SK-N-SH (cell line): ENCODE measurements around the gene CEL.

Experiments
- EP300 ChIP-seq, 2 experiments: IDR thresholded peaks; 2 replicates each; pipeline versions ENCODE4 v1.4.0 to v1.6.1; 2012; ENCODE audit warnings: borderline replicate concordance in 1 of 2, low read depth in 1 of 2, low read length in 1 of 2
- FOXM1 ChIP-seq: IDR thresholded peaks from 2 replicates; pipeline ENCODE4 v1.4.0; 2012; ENCODE audit warnings: low read depth, mild to moderate bottlenecking
- IRF3 ChIP-seq: fragments of 150-350 bp; IDR thresholded peaks from 2 replicates; pipeline ENCODE4 v1.6.1; 2016; ENCODE audit warnings: mild to moderate bottlenecking, low read depth, low read length
- JUND ChIP-seq: IDR thresholded peaks from 2 replicates; pipeline ENCODE4 v1.4.0; 2012
- MAX ChIP-seq: IDR thresholded peaks from 2 replicates; pipeline ENCODE4 v1.4.0; 2012; ENCODE audit warnings: low read depth
- POLR2AphosphoS5 ChIP-seq: IDR thresholded peaks from 2 replicates; pipeline ENCODE4 v1.6.1; 2012; ENCODE audit warnings: low read depth, low read length
- RAD21 ChIP-seq: IDR thresholded peaks from 2 replicates; pipeline ENCODE4 v1.6.1; 2012; ENCODE audit warnings: mild to moderate bottlenecking, low read length
- SMC3 ChIP-seq: IDR thresholded peaks from 2 replicates; pipeline ENCODE4 v1.6.1; 2012; ENCODE audit warnings: low read depth, low read length, improper control_type of control experiment
- YY1 ChIP-seq: IDR thresholded peaks from 2 replicates; pipeline ENCODE4 v1.4.0; 2012; ENCODE audit warnings: low read depth, mild to moderate bottlenecking
- TF ChIP-seq, protein P1 (sequence below): fragments of 200-600 bp; sonication (generic); IDR thresholded peaks from 2 replicates; pipeline ENCODE4 v1.6.1; 2017; ENCODE audit warnings: antibody characterized with exemption, mild to moderate bottlenecking, moderate library complexity

DNA sequence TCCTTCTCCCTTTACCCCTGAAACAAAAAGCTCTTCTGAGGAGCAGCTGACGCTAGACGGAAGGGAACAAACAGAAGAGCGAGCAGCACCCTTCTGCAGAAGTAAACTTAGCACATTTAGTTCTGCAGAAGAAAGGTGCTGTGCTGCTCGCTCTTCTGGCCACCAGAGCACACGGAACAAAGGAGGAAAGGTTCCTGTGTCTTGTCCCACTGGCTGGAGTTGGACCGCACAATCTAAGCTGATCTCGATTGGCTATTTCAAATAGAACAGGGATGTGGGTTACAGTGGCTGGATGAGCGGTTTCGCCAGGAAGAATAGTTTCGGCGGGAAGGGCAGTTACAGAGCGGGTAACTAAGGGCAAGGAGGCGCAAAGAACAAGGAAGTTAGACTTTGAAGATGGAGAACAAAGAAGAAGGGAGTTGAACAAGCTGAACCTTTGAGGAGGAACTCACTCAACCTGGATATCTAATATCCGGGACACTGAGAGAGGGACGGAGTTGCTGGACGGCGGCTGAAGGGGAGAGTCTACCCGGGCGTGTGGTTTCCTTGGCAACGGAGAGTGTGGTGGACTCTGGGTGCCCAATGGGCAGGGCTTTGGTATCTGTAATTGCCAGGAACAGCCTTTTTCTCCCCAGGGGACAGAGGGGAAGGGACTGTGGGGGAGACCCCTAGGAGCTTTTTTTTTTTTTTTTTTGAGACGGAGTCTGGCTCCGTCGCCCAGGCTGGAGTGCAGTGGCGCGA lies 23.8 kb upstream of the CEL start:
- no peak for TF ChIP-seq IRF3
- TF ChIP-seq, protein P1, sequence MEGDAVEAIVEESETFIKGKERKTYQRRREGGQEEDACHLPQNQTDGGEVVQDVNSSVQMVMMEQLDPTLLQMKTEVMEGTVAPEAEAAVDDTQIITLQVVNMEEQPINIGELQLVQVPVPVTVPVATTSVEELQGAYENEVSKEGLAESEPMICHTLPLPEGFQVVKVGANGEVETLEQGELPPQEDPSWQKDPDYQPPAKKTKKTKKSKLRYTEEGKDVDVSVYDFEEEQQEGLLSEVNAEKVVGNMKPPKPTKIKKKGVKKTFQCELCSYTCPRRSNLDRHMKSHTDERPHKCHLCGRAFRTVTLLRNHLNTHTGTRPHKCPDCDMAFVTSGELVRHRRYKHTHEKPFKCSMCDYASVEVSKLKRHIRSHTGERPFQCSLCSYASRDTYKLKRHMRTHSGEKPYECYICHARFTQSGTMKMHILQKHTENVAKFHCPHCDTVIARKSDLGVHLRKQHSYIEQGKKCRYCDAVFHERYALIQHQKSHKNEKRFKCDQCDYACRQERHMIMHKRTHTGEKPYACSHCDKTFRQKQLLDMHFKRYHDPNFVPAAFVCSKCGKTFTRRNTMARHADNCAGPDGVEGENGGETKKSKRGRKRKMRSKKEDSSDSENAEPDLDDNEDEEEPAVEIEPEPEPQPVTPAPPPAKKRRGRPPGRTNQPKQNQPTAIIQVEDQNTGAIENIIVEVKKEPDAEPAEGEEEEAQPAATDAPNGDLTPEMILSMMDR, result no peak
- no peak for TF ChIP-seq JUND
- no peak for TF ChIP-seq POLR2AphosphoS5
- TF ChIP-seq YY1, result no peak
- no peak for TF ChIP-seq SMC3
- no peak for TF ChIP-seq EP300 (IDR thresholded peaks at IDR 0.05; ENCODE audit: borderline replicate concordance in 1 of 2, low read depth in 1 of 2, low read length in 1 of 2)
- no peak for TF ChIP-seq RAD21
- TF ChIP-seq MAX, result no peak
- no peak for TF ChIP-seq FOXM1
